Activated B cell treated with CpG ODN at 0.5 μM for 24 hours (primary cell): Measurements from ENCODE around the gene DDI2. TPM values are rescaled to one million over a fixed set of nuclear protein-coding genes. Genes with fewer than 3 reads are reported as not detected.

Experiments used
- ATAC-seq: fragments of 200-7000 bp; cut with Tn5 transposase; one replicate; pipeline ENCODE4 v1.10.0; 2021; ENCODE audit warnings: low read depth, mild to moderate bottlenecking, moderate library complexity
- CTCF ChIA-PET: fragments of 350-600 bp; sonication (Branson Sonifier 250); formaldehyde crosslinking; loops from one replicate; lab custom pipeline; 2021; ENCODE audit warnings: antibody characterized with exemption; lab: Charles Lee
- POLR2A ChIA-PET: fragments of 350-600 bp; sonication (Branson Sonifier 250); formaldehyde crosslinking; loops from one replicate; lab custom pipeline; 2021; ENCODE audit warnings: antibody characterized with exemption; lab: Charles Lee
- DNase-seq: peaks from one replicate; pipeline ENCODE4 v3.0.0; 2022
- H3K27ac Mint-ChIP-seq: one replicate; pipeline ENCODE4 v1.8.0; 2020; ENCODE audit warnings: mixed read lengths
- H3K27me3 Mint-ChIP-seq: one replicate; pipeline ENCODE4 v1.8.0; 2021; ENCODE audit warnings: mixed read lengths
- H3K36me3 Mint-ChIP-seq: one replicate; pipeline ENCODE4 v1.8.0; 2021; ENCODE audit warnings: low read depth, mixed read lengths
- H3K4me1 Mint-ChIP-seq: one replicate; pipeline ENCODE4 v1.8.0; 2021; ENCODE audit warnings: mixed read lengths
- H3K4me3 Mint-ChIP-seq: one replicate; pipeline ENCODE4 v1.8.0; 2020; ENCODE audit warnings: mild to moderate bottlenecking, mixed read lengths
- H3K9me3 Mint-ChIP-seq: one replicate; pipeline ENCODE4 v1.8.0; 2020; ENCODE audit warnings: mixed read lengths
- CTCF ChIP-seq: fragments of 200-600 bp; IDR thresholded peaks from one replicate; pipeline ENCODE4 v1.8.0; 2022; ENCODE audit warnings: antibody characterized with exemption, mild to moderate bottlenecking
- intact Hi-C: fragments of 100-400 bp; cut with micrococcal nuclease; formaldehyde crosslinking; loops from one replicate; pipeline ENCODE4 v1.15.1; 2024
- total RNA-seq: library from RNA; stranded (reverse); gene quantifications from 2 replicates; pipeline ENCODE4 v1.2.3, GENCODE V29; 2022

Gene DDI2
- total RNA-seq, 1 donor from 2014 or later, result 59.1 TPM

GRCh38 chr1:15685820-15686219 lies 68.6 kb downstream of the DDI2 start:
- no peak for TF ChIP-seq CTCF
- H3K4me1 Mint-ChIP-seq, result peaks cover 63% of the 10 kb centered on the region
- H3K4me3 Mint-ChIP-seq, result peak overlapping the region; percentile 88
- peaks cover 22% of the 10 kb centered on the region for H3K36me3 Mint-ChIP-seq
- ChIA-PET POLR2A (interaction anchor here (0.6 to 2.6 kb wide), 4 partner anchors 10 to 158 kb away, joined by 3 to 54 read pairs (median 6); no protein-coding TSS in a partner anchor), CTCF (interaction anchor here (0.6 to 1.9 kb wide), 2 partner anchors 11 to 70 kb away, joined by 4 to 7 read pairs; no protein-coding TSS in a partner anchor)
- H3K27me3 Mint-ChIP-seq, result no peaks in the 10 kb centered on the region
- H3K9me3 Mint-ChIP-seq, result no peaks in the 10 kb centered on the region
- no peak for DNase-seq
- ATAC-seq, result no peak
- H3K27ac Mint-ChIP-seq, result peak overlapping the region; percentile 81
- intact Hi-C loops, result loop anchor here (2.0 to 10.0 kb wide), 3 partner anchors 159 to 679 kb away; partner anchors contain the start of genes DNAJC16 and SZRD1

GRCh38 chr1:15687446-15687845 lies 70.2 kb downstream of the DDI2 start:
- POLR2A ChIA-PET, result no interaction called here
- CTCF ChIA-PET, result no interaction called here
- Mint-ChIP-seq H3K36me3 (peaks cover 26% of the 10 kb centered on the region), H3K27me3 (no peaks in the 10 kb centered on the region), H3K27ac (no peak overlapping the region), H3K4me3 (no peak overlapping the region), H3K4me1 (peaks cover 62% of the 10 kb centered on the region), H3K9me3 (no peaks in the 10 kb centered on the region)
- intact Hi-C loops, result loop anchor here (10.0 kb wide), 2 partner anchors 277 to 677 kb away; partner anchors contain the start of gene SZRD1
- DNase-seq (no peak), ATAC-seq (no peak)
- no peak for TF ChIP-seq CTCF

- H3K4me3 Mint-ChIP-seq, result no peak overlapping the region
- H3K36me3 Mint-ChIP-seq, result peaks cover 36% of the 10 kb centered on the region
- DNase-seq (no peak), ATAC-seq (no peak)
- TF ChIP-seq CTCF, result no peak
- H3K4me1 Mint-ChIP-seq, result peaks cover 70% of the 10 kb centered on the region
- no peak overlapping the region for H3K27ac Mint-ChIP-seq
- H3K9me3 Mint-ChIP-seq, result no peaks in the 10 kb centered on the region
- intact Hi-C loops, result no loop called here
- ChIA-PET CTCF (no interaction called here), POLR2A (interaction anchor here (1.0 to 1.2 kb wide), 2 partner anchors 9 to 11 kb away, joined by 3 to 5 read pairs; no protein-coding TSS in a partner anchor)
- no peaks in the 10 kb centered on the region for H3K27me3 Mint-ChIP-seq
These were observed 73.1 kb downstream of the DDI2 start for GRCh38 chr1:15690317-15690716.

- no peak overlapping the region for H3K4me3 Mint-ChIP-seq
- no peaks in the 10 kb centered on the region for H3K27me3 Mint-ChIP-seq
- H3K4me1 Mint-ChIP-seq, result peaks cover 73% of the 10 kb centered on the region
- CTCF ChIA-PET, result no interaction called here
- ATAC-seq, result no peak
- DNase-seq, result no peak
- no peak for TF ChIP-seq CTCF
- no peaks in the 10 kb centered on the region for H3K9me3 Mint-ChIP-seq
- POLR2A ChIA-PET, result interaction anchor here (3.5 kb wide), 1 partner anchor 10 kb away, joined by 12 read pairs; no protein-coding TSS in a partner anchor
- intact Hi-C loops, result no loop called here
- peaks cover 37% of the 10 kb centered on the region for H3K36me3 Mint-ChIP-seq
- peak overlapping the region; percentile 88 for H3K27ac Mint-ChIP-seq
These were observed 74.3 kb downstream of the DDI2 start for GRCh38 chr1:15691434-15692032.

- Mint-ChIP-seq H3K36me3 (peaks cover 40% of the 10 kb centered on the region), H3K27me3 (no peaks in the 10 kb centered on the region), H3K4me3 (no peak overlapping the region), H3K9me3 (no peaks in the 10 kb centered on the region), H3K4me1 (peaks cover 77% of the 10 kb centered on the region), H3K27ac (peak overlapping the region; percentile 88)
- ChIA-PET CTCF (no interaction called here), POLR2A (interaction anchor here (3.5 kb wide), 1 partner anchor 10 kb away, joined by 12 read pairs; no protein-coding TSS in a partner anchor)
- no peak for DNase-seq
- intact Hi-C loops, result no loop called here
- TF ChIP-seq CTCF, result no peak
- ATAC-seq, result no peak
These were observed 74.9 kb downstream of the DDI2 start for GRCh38 chr1:15692121-15692682.
